A549 (cell line): ENCODE data around the gene TXNRD2.

Experiments
- CBX2 ChIP-seq: fragments of 200-600 bp; sonication (generic); IDR thresholded peaks from 2 replicates; pipeline ENCODE4 v1.6.1; 2016; ENCODE audit warnings: low read depth, mild to moderate bottlenecking, borderline replicate concordance
- CHD4 ChIP-seq: fragments of 200-600 bp; sonication (generic); IDR thresholded peaks from 2 replicates; pipeline ENCODE4 v1.6.1; 2016; ENCODE audit warnings: antibody characterized with exemption, mild to moderate bottlenecking, borderline replicate concordance
- CTCF ChIP-seq: fragments of >200 bp; sonication (Bioruptor Twin); formaldehyde crosslinking; IDR thresholded peaks from 3 replicates; pipeline ENCODE4 v1.5.1; 2016
- GATA3 ChIP-seq: IDR thresholded peaks from 2 replicates; pipeline ENCODE4 v1.6.1; 2012; ENCODE audit warnings: borderline replicate concordance
- HOXB5 ChIP-seq: fragments of 250-450 bp; sonication (Bioruptor Pico); IDR thresholded peaks from 2 replicates; pipeline ENCODE4 v1.5.0; 2020; ENCODE audit warnings: mild to moderate bottlenecking, moderate library complexity
- JUNB ChIP-seq: fragments of >200 bp; sonication (Bioruptor Twin); formaldehyde crosslinking; IDR thresholded peaks from 2 replicates; pipeline ENCODE4 v1.6.1; 2016
- KDM1A ChIP-seq: fragments of 200-600 bp; sonication (generic); IDR thresholded peaks from 2 replicates; pipeline ENCODE4 v1.6.1; 2016; ENCODE audit warnings: low read depth, mild to moderate bottlenecking
- MAX ChIP-seq: IDR thresholded peaks from 2 replicates; pipeline ENCODE4 v1.6.1; 2012
- POLR2A ChIP-seq: IDR thresholded peaks from 2 replicates; pipeline ENCODE4 v1.6.1; 2012; ENCODE audit warnings: mild to moderate bottlenecking, low read length
- RAD21 ChIP-seq, 2 experiments: fragments of >200 bp in 1 of 2; sonication (Bioruptor Twin) in 1 of 2; formaldehyde crosslinking in 1 of 2; IDR thresholded peaks in 1 of 2; conservative IDR thresholded peaks in 1 of 2; 2 replicates in 1 of 2; 3 replicates in 1 of 2; pipeline ENCODE4 v1.6.1; 2012 to 2018; ENCODE audit warnings: inconsistent platforms in 1 of 2
- RARB ChIP-seq: fragments of 250-450 bp; sonication (Bioruptor Pico); IDR thresholded peaks from 2 replicates; pipeline ENCODE4 v1.8.0; 2021; ENCODE audit warnings: mild to moderate bottlenecking, moderate library complexity
- SREBF2 ChIP-seq: fragments of 450-650 bp; IDR thresholded peaks from 2 replicates; pipeline ENCODE4 v1.6.1; 2014; ENCODE audit warnings: mild to moderate bottlenecking, moderate library complexity
- TP53 ChIP-seq: fragments of 250-450 bp; sonication (Bioruptor Pico); IDR thresholded peaks from 2 replicates; pipeline ENCODE4 v1.5.0; 2021; ENCODE audit warnings: mild to moderate bottlenecking, moderate library complexity
- USF2 ChIP-seq: fragments of 450-650 bp; IDR thresholded peaks from 2 replicates; pipeline ENCODE4 v1.6.1; 2014; ENCODE audit warnings: antibody characterized with exemption

GRCh38 chr22:19864538-19865106 lies 77.0 kb downstream of the TXNRD2 start:
- TF ChIP-seq GATA3 (no peak), CBX2 (no peak), CTCF (no peak), CHD4 (no peak), SREBF2 (no peak), KDM1A (no peak), RARB (CRISPR knock-in tag) (no peak), RAD21 (conservative IDR thresholded peaks at IDR 0.05 in 1 of 2, IDR thresholded peaks at IDR 0.05 in 1 of 2) (no peak), TP53 (CRISPR knock-in tag) (no peak), JUNB (no peak), POLR2A (no peak), MAX (no peak), HOXB5 (CRISPR knock-in tag) (no peak), USF2 (no peak)
